Suprapubic skin (tissue), 4 donors: Measurements from ENCODE around the gene KRT9. TPM values are rescaled to one million over a fixed set of nuclear protein-coding genes. Genes with fewer than 3 reads are reported as not detected.
A peak's percentile ranks its signal among the peaks of the same experiment; 100 is the strongest.

Source experiments
- DNase-seq, 2 donors: peaks; one replicate each; pipeline ENCODE4 v3.0.0-alpha.2; 2019; ENCODE audit warnings: low spot score in 2 of 2
- H3K27ac ChIP-seq: fragments of 200-600 bp; sonication (generic); one replicate; pipeline ENCODE4 v1.5.1; 2019
- H3K27me3 ChIP-seq: fragments of 200-600 bp; sonication (generic); one replicate; pipeline ENCODE4 v1.5.1; 2019
- H3K36me3 ChIP-seq: fragments of 200-600 bp; sonication (generic); one replicate; pipeline ENCODE4 v1.5.1; 2019
- H3K4me1 ChIP-seq: fragments of 200-600 bp; sonication (generic); one replicate; pipeline ENCODE4 v1.5.1; 2019
- H3K4me3 ChIP-seq: fragments of 200-600 bp; sonication (generic); one replicate; pipeline ENCODE4 v1.5.1; 2019; ENCODE audit warnings: mild to moderate bottlenecking
- H3K9me3 ChIP-seq: fragments of 200-600 bp; sonication (generic); one replicate; pipeline ENCODE4 v1.5.1; 2019
- EP300 ChIP-seq: sonication (generic); formaldehyde crosslinking; IDR thresholded peaks from one replicate; pipeline ENCODE4 v1.6.1; 2017; ENCODE audit warnings: antibody characterized with exemption
- POLR2A ChIP-seq, 2 donors: fragments of 450-650 bp; IDR thresholded peaks; one replicate each; pipeline ENCODE4 v1.6.1; 2017; ENCODE audit warnings: antibody characterized with exemption in 2 of 2, mild to moderate bottlenecking in 2 of 2, moderate library complexity in 2 of 2
- POLR2AphosphoS5 ChIP-seq, 3 donors: sonication (generic); formaldehyde crosslinking; IDR thresholded peaks; one replicate each; pipeline ENCODE4 v1.6.1; 2017; ENCODE audit warnings: antibody characterized with exemption in 3 of 3
- WGBS: methylation state at CpG from one replicate; pipeline ENCODE4 v1.1.5; 2018; 5-methylcytosine and 5-hydroxymethylcytosine counted together
- total RNA-seq, 4 donors: library from RNA; depleted of rRNA; stranded (reverse); fragments of >200 nt; gene quantifications; one replicate each; pipeline ENCODE4 v1.1.0, GENCODE V29; 2016
- TF ChIP-seq, protein P1 (sequence below), 2 donors: fragments of 200-600 bp in 1 of 2; fragments of 450-650 bp in 1 of 2; sonication (generic) in 1 of 2; IDR thresholded peaks; one replicate each; pipeline ENCODE4 v1.5.1; 2016 to 2019; ENCODE audit warnings: antibody characterized with exemption in 2 of 2, mild to moderate bottlenecking in 1 of 2, moderate library complexity in 1 of 2

The KRT9 gene
- total RNA-seq, 4 donors from 2014 or later: 0.68 to 1.6 (median 0.82) TPM

DNA sequence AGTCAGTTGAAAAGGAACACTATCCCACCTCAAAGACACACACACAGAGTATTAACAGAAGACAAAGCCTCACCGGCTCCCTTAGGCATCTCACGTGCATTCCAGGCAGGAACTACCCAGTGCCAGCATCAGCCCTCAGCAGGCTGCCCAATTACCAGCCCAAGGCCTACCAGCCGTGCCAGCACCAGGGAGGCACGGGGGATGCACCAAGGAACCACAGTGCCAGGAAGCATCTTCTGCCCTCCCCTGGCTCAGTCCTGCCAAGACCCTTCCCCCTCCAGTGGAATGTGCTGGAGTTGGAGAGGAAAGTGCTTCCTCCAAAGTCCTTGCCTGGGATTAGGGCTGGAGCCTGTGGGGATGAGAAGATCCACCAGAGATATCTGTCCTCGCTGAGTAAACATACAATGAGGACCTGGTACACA lies 32.8 kb downstream of the KRT9 start:
- peaks cover 10% of the 10 kb centered on the region for H3K4me1 ChIP-seq
- H3K27ac ChIP-seq: peak overlapping the region; percentile 54
- H3K27me3 ChIP-seq: peaks cover 7% of the 10 kb centered on the region
- WGBS: 46% methylated on average over 5 of the region's 5 CpGs
- TF ChIP-seq, protein P1, sequence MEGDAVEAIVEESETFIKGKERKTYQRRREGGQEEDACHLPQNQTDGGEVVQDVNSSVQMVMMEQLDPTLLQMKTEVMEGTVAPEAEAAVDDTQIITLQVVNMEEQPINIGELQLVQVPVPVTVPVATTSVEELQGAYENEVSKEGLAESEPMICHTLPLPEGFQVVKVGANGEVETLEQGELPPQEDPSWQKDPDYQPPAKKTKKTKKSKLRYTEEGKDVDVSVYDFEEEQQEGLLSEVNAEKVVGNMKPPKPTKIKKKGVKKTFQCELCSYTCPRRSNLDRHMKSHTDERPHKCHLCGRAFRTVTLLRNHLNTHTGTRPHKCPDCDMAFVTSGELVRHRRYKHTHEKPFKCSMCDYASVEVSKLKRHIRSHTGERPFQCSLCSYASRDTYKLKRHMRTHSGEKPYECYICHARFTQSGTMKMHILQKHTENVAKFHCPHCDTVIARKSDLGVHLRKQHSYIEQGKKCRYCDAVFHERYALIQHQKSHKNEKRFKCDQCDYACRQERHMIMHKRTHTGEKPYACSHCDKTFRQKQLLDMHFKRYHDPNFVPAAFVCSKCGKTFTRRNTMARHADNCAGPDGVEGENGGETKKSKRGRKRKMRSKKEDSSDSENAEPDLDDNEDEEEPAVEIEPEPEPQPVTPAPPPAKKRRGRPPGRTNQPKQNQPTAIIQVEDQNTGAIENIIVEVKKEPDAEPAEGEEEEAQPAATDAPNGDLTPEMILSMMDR (IDR thresholded peaks at IDR 0.05): no peak
- TF ChIP-seq POLR2A (IDR thresholded peaks at IDR 0.05) (no peak), POLR2AphosphoS5 (IDR thresholded peaks at IDR 0.05) (no peak), EP300 (no peak)
- H3K9me3 ChIP-seq: no peaks in the 10 kb centered on the region
- DNase-seq: peak in 1 of 2 donors; percentile 49
- H3K4me3 ChIP-seq: no peak overlapping the region
- H3K36me3 ChIP-seq: no peaks in the 10 kb centered on the region

DNA sequence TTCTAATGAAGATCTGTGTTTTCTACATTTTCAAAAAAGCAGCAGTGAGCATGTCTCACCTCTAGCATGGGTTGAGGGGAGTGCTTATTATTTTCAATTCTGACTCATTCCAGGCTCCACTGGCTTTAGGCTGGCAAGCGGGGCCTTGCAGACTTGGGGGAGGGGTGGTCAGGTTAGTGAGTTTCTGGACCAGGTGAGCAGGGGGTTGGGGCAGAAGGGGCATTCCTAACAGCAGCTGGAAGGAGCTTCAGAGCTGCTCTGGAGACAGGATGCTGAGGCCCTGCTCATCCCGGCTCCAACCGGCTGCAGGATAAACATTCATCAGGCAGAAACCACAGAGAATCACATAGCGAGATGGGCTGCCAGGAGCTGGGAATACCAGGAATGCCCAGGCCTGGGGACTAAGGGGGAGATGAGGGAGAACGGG lies 33.3 kb downstream of the KRT9 start:
- H3K27me3 ChIP-seq: peaks cover 7% of the 10 kb centered on the region
- 76% methylated on average over 5 of the region's 5 CpGs for whole genome bisulfite sequencing
- H3K4me1 ChIP-seq: peaks cover 10% of the 10 kb centered on the region
- TF ChIP-seq EP300 (no peak), POLR2A (IDR thresholded peaks at IDR 0.05) (no peak), POLR2AphosphoS5 (IDR thresholded peaks at IDR 0.05) (no peak)
- TF ChIP-seq, protein P1 (IDR thresholded peaks at IDR 0.05): no peak
- peak overlapping the region; percentile 54 for H3K27ac ChIP-seq
- H3K36me3 ChIP-seq: no peaks in the 10 kb centered on the region
- no peak for DNase-seq
- no peak overlapping the region for H3K4me3 ChIP-seq
- H3K9me3 ChIP-seq: no peaks in the 10 kb centered on the region

DNA sequence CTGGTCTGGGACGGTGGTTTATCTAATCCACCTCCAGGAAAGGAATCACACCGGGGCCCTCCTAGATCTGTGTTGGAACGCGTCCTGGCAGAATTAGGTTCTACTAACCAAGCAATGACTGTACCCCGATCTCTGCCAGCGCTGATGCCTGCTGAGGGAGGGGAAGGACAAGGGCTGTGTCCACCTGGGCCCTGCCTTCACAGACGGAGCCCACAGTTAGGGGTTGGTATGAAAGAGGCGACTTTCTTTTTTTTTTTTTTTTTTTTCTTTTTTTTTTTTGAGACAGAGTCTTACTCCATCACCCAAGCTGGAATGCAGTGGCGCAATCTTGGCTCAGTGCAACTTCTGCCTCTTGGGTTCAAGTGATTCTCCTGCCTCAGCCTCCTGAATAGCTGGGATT lies 33.9 kb downstream of the KRT9 start:
- no peaks in the 10 kb centered on the region for H3K36me3 ChIP-seq
- peaks cover 10% of the 10 kb centered on the region for H3K4me1 ChIP-seq
- peaks cover 7% of the 10 kb centered on the region for H3K27me3 ChIP-seq
- H3K4me3 ChIP-seq: no peak overlapping the region
- WGBS: 61% methylated on average over 9 of the region's 9 CpGs
- peak in 1 of 2 donors; percentile 55 for DNase-seq
- H3K9me3 ChIP-seq: no peaks in the 10 kb centered on the region
- TF ChIP-seq, protein P1 (IDR thresholded peaks at IDR 0.05): no peak
- no peak for TF ChIP-seq POLR2AphosphoS5 (IDR thresholded peaks at IDR 0.05)
- no peak for TF ChIP-seq POLR2A (IDR thresholded peaks at IDR 0.05)
- TF ChIP-seq EP300: no peak
- peak overlapping the region; percentile 48 for H3K27ac ChIP-seq

DNA sequence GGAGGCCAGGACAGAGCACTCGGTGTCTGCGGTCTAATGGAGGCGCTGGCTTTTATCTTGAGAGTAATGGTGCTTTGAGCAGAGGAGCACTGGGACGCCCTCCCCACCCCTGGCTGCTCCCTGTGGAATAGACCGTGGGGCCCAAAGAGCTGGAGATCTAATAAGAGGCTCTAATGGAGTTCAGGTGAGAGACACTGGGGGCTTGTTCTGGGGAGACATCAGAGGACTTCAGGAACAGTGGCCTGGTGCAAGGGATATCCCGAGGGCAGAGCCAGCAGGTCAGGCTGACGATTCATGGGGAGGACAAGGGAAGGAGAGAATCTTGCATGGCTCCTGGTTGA lies 34.3 kb downstream of the KRT9 start:
- H3K36me3 ChIP-seq: no peaks in the 10 kb centered on the region
- H3K4me1 ChIP-seq: peaks cover 10% of the 10 kb centered on the region
- H3K9me3 ChIP-seq: no peaks in the 10 kb centered on the region
- DNase-seq: peak in 1 of 2 donors; percentile 46
- 71% methylated on average over 7 of the region's 7 CpGs for WGBS
- H3K27ac ChIP-seq: peak overlapping the region; percentile 48
- H3K27me3 ChIP-seq: peaks cover 7% of the 10 kb centered on the region
- H3K4me3 ChIP-seq: no peak overlapping the region
- TF ChIP-seq EP300: no peak
- TF ChIP-seq, protein P1 (IDR thresholded peaks at IDR 0.05): no peak
- no peak for TF ChIP-seq POLR2A (IDR thresholded peaks at IDR 0.05)
- TF ChIP-seq POLR2AphosphoS5 (IDR thresholded peaks at IDR 0.05): no peak

DNA sequence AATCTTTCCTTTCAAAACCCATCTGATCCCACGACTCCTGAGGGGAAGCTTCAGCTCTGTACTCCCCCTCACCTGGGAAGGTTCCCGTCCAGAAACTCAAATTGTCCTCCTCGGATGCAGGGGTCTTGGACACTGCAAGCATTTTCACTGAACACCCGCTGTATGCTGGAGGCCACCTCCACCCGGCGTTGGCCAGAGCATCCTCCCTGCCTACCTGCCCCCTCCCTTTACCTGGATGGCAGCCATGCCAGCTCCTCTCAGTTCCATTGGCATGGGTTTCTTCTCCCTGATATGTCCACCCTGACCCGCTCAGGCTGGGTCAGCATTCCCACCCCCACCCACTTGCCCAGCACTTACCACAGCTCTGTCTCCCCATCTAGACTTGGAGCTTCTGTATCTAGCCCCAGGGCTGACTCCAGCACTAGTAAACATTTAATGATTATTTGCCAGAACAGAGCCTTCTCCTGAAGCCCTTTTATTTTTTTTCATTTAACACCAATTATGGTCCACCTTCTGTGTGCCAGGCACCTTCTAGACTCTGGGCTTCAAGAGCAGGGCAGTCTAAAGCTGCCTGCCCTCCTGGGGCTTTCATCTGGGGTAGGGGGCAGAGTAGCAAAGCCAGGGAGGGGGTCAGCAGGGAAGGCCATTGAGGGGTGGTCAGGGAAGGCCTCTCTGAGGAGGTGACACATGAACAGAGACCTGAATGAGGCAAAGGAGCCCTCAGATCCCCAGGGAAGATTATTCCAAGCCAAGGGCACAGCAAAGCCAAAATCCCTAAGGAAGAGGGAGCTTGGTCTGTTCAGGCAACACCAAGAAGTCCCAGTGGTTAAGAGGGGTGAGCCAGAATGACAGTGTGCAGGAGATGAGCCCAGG lies 34.9 kb downstream of the KRT9 start:
- TF ChIP-seq, protein P1 (IDR thresholded peaks at IDR 0.05): no peak
- TF ChIP-seq POLR2A (IDR thresholded peaks at IDR 0.05): no peak
- no peak for TF ChIP-seq EP300
- no peak for TF ChIP-seq POLR2AphosphoS5 (IDR thresholded peaks at IDR 0.05)
- H3K4me1 ChIP-seq: peaks cover 10% of the 10 kb centered on the region
- no peaks in the 10 kb centered on the region for H3K9me3 ChIP-seq
- H3K27ac ChIP-seq: no peak overlapping the region
- no peak overlapping the region for H3K4me3 ChIP-seq
- no peaks in the 10 kb centered on the region for H3K36me3 ChIP-seq
- DNase-seq: no peak
- WGBS: 85% methylated on average over 7 of the region's 7 CpGs
- peaks cover 7% of the 10 kb centered on the region for H3K27me3 ChIP-seq
